LoVo (cell line): Measurements from ENCODE around the gene RALBP1.

ENCODE experiments used
- DNase-seq: peaks from one replicate; pipeline ENCODE4 v3.0.0-alpha.2; 2016; ENCODE audit warnings: low spot score

RALBP1 gene

GRCh38 chr18:9547782-9548181, 72.5 kb downstream of the RALBP1 start:
- DNase-seq, result no peak

GRCh38 chr18:9549405-9549804, 74.1 kb downstream of the RALBP1 start:
- DNase-seq, result no peak

GRCh38 chr18:9550429-9550828, 75.1 kb downstream of the RALBP1 start:
- DNase-seq, result no peak

GRCh38 chr18:9552191-9552590, 76.9 kb downstream of the RALBP1 start:
- no peak for DNase-seq

- no peak for DNase-seq
These were observed 77.3 kb downstream of the RALBP1 start for GRCh38 chr18:9552616-9553015.

- no peak for DNase-seq
These were observed 82.1 kb downstream of the RALBP1 start for GRCh38 chr18:9557250-9557943.

- DNase-seq, result no peak
These were observed 83.2 kb downstream of the RALBP1 start for GRCh38 chr18:9558387-9559064.

- no peak for DNase-seq
These were observed 83.9 kb downstream of the RALBP1 start for GRCh38 chr18:9559253-9559652.

- DNase-seq, result no peak
These were observed 86.4 kb downstream of the RALBP1 start for GRCh38 chr18:9561759-9562158.

GRCh38 chr18:9562584-9562983, 87.3 kb downstream of the RALBP1 start:
- DNase-seq, result no peak

- DNase-seq, result no peak
These were observed 88.0 kb downstream of the RALBP1 start for GRCh38 chr18:9563331-9563730.

GRCh38 chr18:9565407-9565806, 90.1 kb downstream of the RALBP1 start:
- DNase-seq, result no peak

GRCh38 chr18:9568186-9568585, 92.9 kb downstream of the RALBP1 start:
- DNase-seq, result no peak

GRCh38 chr18:9569178-9569577, 93.9 kb downstream of the RALBP1 start:
- DNase-seq, result no peak

GRCh38 chr18:9570255-9570654, 94.9 kb downstream of the RALBP1 start:
- DNase-seq, result no peak

- DNase-seq, result no peak
These were observed 96.2 kb downstream of the RALBP1 start for GRCh38 chr18:9571546-9571945.

- DNase-seq, result no peak
These were observed 99.3 kb downstream of the RALBP1 start for GRCh38 chr18:9574473-9575115.

- peak; percentile 88 for DNase-seq
These were observed 100.2 kb downstream of the RALBP1 start for GRCh38 chr18:9575558-9575957.

- DNase-seq, result no peak
These were observed 102.0 kb downstream of the RALBP1 start for GRCh38 chr18:9577361-9577760.

GRCh38 chr18:9578306-9578705, 103.0 kb downstream of the RALBP1 start:
- no peak for DNase-seq

- DNase-seq, result no peak
These were observed 106.4 kb downstream of the RALBP1 start for GRCh38 chr18:9581667-9582066.

GRCh38 chr18:9586814-9587213, 111.5 kb downstream of the RALBP1 start:
- no peak for DNase-seq
